Measurements from ENCODE around the gene TOLLIP.
A peak's percentile ranks its signal among the peaks of the same experiment; 100 is the strongest.

Gene TOLLIP

GRCh38 chr11:1289211-1289935 is 20.1 kb downstream of the TOLLIP start:
- Histone ChIP-seq H2AFZ (no peak overlapping the region), H3K4me2 (ENCODE audit: low read length) (peak overlapping the region; percentile 22), H3K9ac (no peak overlapping the region), H3K27me3 (ENCODE audit: control insufficient read depth, insufficient read depth, low read length) (no peaks in the 10 kb centered on the region), H3K36me3 (ENCODE audit: control insufficient read depth, insufficient read depth, low read length) (no peaks in the 10 kb centered on the region), H3K9me3 (ENCODE audit: control insufficient read depth, low read length) (no peaks in the 10 kb centered on the region), H3K4me3 (ENCODE audit: low read depth, low read length) (no peak overlapping the region), H3K79me2 (peaks cover 14% of the 10 kb centered on the region), H3K27ac (no peak overlapping the region), H3K4me1 (no peaks in the 10 kb centered on the region)
- TF ChIP-seq, protein P1, sequence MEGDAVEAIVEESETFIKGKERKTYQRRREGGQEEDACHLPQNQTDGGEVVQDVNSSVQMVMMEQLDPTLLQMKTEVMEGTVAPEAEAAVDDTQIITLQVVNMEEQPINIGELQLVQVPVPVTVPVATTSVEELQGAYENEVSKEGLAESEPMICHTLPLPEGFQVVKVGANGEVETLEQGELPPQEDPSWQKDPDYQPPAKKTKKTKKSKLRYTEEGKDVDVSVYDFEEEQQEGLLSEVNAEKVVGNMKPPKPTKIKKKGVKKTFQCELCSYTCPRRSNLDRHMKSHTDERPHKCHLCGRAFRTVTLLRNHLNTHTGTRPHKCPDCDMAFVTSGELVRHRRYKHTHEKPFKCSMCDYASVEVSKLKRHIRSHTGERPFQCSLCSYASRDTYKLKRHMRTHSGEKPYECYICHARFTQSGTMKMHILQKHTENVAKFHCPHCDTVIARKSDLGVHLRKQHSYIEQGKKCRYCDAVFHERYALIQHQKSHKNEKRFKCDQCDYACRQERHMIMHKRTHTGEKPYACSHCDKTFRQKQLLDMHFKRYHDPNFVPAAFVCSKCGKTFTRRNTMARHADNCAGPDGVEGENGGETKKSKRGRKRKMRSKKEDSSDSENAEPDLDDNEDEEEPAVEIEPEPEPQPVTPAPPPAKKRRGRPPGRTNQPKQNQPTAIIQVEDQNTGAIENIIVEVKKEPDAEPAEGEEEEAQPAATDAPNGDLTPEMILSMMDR (IDR thresholded peaks at IDR 0.05): no peak

DNA sequence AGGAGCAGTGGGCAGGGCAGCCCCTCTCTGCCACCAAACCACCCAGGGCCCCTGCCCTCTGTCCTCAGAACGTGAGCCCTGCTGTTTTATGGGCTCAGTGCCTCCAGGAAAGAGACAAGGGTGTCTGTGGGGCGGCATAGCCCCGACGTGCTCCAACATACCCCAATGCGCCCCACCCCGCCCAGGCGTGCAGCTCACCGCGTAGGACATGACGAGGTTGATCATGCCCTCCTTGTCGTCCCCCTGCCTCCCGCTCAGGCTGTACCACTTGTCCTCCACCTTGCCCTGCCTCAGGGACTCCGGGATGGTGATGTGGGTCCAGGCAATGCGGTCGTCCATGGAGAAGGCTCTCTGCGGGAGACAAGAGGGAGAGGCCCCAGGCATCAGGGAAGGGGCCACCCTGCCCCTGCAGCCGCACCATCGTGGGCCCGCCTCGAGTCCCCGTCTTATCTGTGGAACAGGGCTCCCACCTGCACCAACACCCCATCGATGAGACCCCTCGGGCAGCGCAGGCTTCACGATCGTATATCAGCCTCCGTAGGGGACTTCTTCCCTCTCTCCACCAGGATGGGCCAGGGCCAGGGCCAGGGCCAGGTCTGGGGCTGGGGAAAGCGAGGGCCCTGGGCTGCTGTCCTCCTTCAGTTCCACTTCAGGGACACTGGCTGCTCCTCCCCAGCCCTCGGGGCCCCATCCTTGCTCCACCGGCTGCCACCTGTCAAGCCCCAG is 20.8 kb downstream of the TOLLIP start:
- Histone ChIP-seq H3K4me2 (ENCODE audit: low read length) (no peak overlapping the region), H3K27ac (no peak overlapping the region), H3K9me3 (ENCODE audit: control insufficient read depth, low read length) (no peaks in the 10 kb centered on the region), H2AFZ (no peak overlapping the region), H3K4me1 (no peaks in the 10 kb centered on the region), H3K9ac (no peak overlapping the region), H3K36me3 (ENCODE audit: control insufficient read depth, insufficient read depth, low read length) (no peaks in the 10 kb centered on the region), H3K79me2 (peaks cover 14% of the 10 kb centered on the region), H3K27me3 (ENCODE audit: control insufficient read depth, insufficient read depth, low read length) (no peaks in the 10 kb centered on the region), H3K4me3 (ENCODE audit: low read depth, low read length) (no peak overlapping the region)
- TF ChIP-seq, protein P1 (IDR thresholded peaks at IDR 0.05): no peak

- no peak overlapping the region for H3K9ac ChIP-seq
- TF ChIP-seq, protein P1 (IDR thresholded peaks at IDR 0.05): no peak
- no peak overlapping the region for H3K27ac ChIP-seq
- no peaks in the 10 kb centered on the region for H3K27me3 ChIP-seq (ENCODE audit: control insufficient read depth, insufficient read depth, low read length)
- no peaks in the 10 kb centered on the region for H3K9me3 ChIP-seq (ENCODE audit: control insufficient read depth, low read length)
- no peaks in the 10 kb centered on the region for H3K4me1 ChIP-seq
- peaks cover 11% of the 10 kb centered on the region for H3K79me2 ChIP-seq
- H3K4me2 ChIP-seq (ENCODE audit: low read length): no peak overlapping the region
- H2AFZ ChIP-seq: no peak overlapping the region
- H3K4me3 ChIP-seq (ENCODE audit: low read depth, low read length): no peak overlapping the region
- no peaks in the 10 kb centered on the region for H3K36me3 ChIP-seq (ENCODE audit: control insufficient read depth, insufficient read depth, low read length)
Measured at GRCh38 chr11:1287928-1288327, 21.5 kb downstream of the TOLLIP start.

- Histone ChIP-seq H3K27ac (no peak overlapping the region), H3K9me3 (ENCODE audit: control insufficient read depth, low read length) (no peaks in the 10 kb centered on the region), H3K79me2 (no peaks in the 10 kb centered on the region), H3K4me2 (ENCODE audit: low read length) (no peak overlapping the region), H3K9ac (no peak overlapping the region), H3K36me3 (ENCODE audit: control insufficient read depth, insufficient read depth, low read length) (no peaks in the 10 kb centered on the region), H3K4me3 (ENCODE audit: low read depth, low read length) (no peak overlapping the region), H2AFZ (no peak overlapping the region), H3K4me1 (no peaks in the 10 kb centered on the region), H3K27me3 (ENCODE audit: control insufficient read depth, insufficient read depth, low read length) (no peaks in the 10 kb centered on the region)
- TF ChIP-seq, protein P1 (IDR thresholded peaks at IDR 0.05): no peak
Measured at GRCh38 chr11:1285876-1286275, 23.6 kb downstream of the TOLLIP start.

All from parathyroid adenoma (tissue), 2 donors.